Activated CD8-positive, alpha-beta memory T cell treated with anti-CD3 and anti-CD28 coated beads, Interleukin-2, amount 10 ng/mL, durations not matched to agents 7 days and 5 days (primary cell): ENCODE results near the gene DFFA. TPM values are rescaled to one million over a fixed set of nuclear protein-coding genes. Genes with fewer than 3 reads are reported as not detected.
A peak's percentile ranks its signal among the peaks of the same experiment; 100 is the strongest.
"Not testable (repeated sequence)": the region's sequence is repeated elsewhere in the genome, so short reads cannot be mapped to it uniquely, and the experiment has no call there.

Experiments used
- ATAC-seq: fragments of 150-1000 bp; cut with Tn5 transposase; one replicate; pipeline ENCODE4 v1.10.0; 2021; ENCODE audit warnings: moderate library complexity
- CTCF ChIA-PET: fragments of 350-600 bp; sonication (Branson Sonifier 250); formaldehyde crosslinking; loops from one replicate; lab custom pipeline; 2021; ENCODE audit warnings: antibody characterized with exemption; lab: Charles Lee
- DNase-seq: peaks from one replicate; pipeline ENCODE4 v3.0.0-alpha.2; 2020
- H3K27ac Mint-ChIP-seq: one replicate; pipeline ENCODE4 v1.8.0; 2021; ENCODE audit warnings: mild to moderate bottlenecking, mixed read lengths
- H3K27me3 Mint-ChIP-seq: one replicate; pipeline ENCODE4 v1.8.0; 2021; ENCODE audit warnings: mixed read lengths
- H3K36me3 Mint-ChIP-seq: one replicate; pipeline ENCODE4 v1.8.0; 2021; ENCODE audit warnings: mild to moderate bottlenecking, mixed read lengths
- H3K4me1 Mint-ChIP-seq: one replicate; pipeline ENCODE4 v1.8.0; 2021; ENCODE audit warnings: mixed read lengths
- H3K4me3 Mint-ChIP-seq: one replicate; pipeline ENCODE4 v1.8.0; 2021; ENCODE audit warnings: mild to moderate bottlenecking, moderate library complexity, mixed read lengths
- H3K9me3 Mint-ChIP-seq: one replicate; pipeline ENCODE4 v1.8.0; 2022; ENCODE audit warnings: low read depth, mixed read lengths
- total RNA-seq, 2 experiments: library from RNA; stranded (reverse); gene quantifications; one replicate each; pipeline ENCODE4 v1.2.3, GENCODE V29; 2021

The DFFA gene
- total RNA-seq, 2 experiments from 2014 or later: 40.9 to 45.1 TPM

- DNase-seq: peak; percentile 94
- Mint-ChIP-seq H3K4me3 (peak within 1 kb of the TSS; percentile 87), H3K9me3 (no peaks in the 10 kb centered on the region), H3K4me1 (peaks cover 37% of the 10 kb centered on the region), H3K27ac (peak within 1 kb of the TSS; percentile 93), H3K27me3 (no peaks in the 10 kb centered on the region), H3K36me3 (no peaks in the 10 kb centered on the region)
- peak; percentile 89 for ATAC-seq
- CTCF ChIA-PET: interaction anchor here (0.6 to 11.5 kb wide), 40 partner anchors 9 to 685 kb away, joined by 3 to 219 read pairs (median 4); partner anchors contain the start of genes DFFA, KIF1B, LZIC and NMNAT1
Observed at GRCh38 chr1:10430216-10431069, 41.9 kb downstream of the DFFA start, which contains the start of gene CENPS. Gene CENPS, plus strand, starts transcription at chr1:10430433. Its CDS starts 85 bp downstream, at chr1:10430518.

DNA sequence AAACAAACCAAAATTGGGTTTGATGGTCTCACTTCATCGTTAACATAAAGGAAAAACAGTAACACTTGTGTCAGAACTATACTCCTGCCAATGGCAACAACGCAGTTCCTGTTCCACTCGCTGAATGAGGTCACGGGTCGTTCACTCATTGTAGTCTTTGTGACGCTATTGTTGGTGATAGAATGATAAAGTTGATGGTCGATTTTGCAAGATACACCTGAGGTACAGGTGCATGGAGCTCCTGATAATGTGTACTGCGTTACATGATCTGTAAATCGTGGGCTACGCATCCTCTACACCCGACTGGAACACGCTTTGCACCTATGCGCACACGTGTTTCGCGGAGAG, 42.5 kb downstream of the DFFA start:
- Mint-ChIP-seq H3K4me1 (peaks cover 38% of the 10 kb centered on the region), H3K4me3 (peak overlapping the region; percentile 87), H3K27ac (peak overlapping the region; percentile 93), H3K27me3 (no peaks in the 10 kb centered on the region), H3K9me3 (no peaks in the 10 kb centered on the region), H3K36me3 (no peaks in the 10 kb centered on the region)
- CTCF ChIA-PET: interaction anchor here (0.6 to 11.5 kb wide), 29 partner anchors 9 to 555 kb away, joined by 3 to 219 read pairs (median 4); partner anchors contain the start of genes DFFA, KIF1B, LZIC and NMNAT1
- DNase-seq (peak; percentile 58), ATAC-seq (peak; percentile 3)

DNA sequence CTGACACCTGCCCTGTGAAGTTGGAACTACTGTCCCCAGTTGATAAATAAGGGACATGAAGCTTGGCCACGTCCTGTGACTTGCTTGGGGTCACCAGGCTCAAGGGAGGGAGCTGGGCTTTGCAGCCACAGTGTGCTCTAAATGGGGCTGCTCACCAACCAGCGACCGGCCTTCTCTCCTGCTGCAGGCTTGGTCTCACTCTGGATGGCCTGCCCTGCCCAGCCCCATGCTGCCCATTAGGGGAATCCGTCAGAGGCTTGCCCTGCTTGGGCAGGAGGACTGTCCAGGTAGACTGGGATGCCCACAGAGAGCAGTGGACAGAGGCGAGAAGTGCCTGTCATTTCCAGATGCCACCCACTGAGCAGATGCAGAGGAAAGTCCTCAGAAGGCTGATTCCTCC, 43.3 kb downstream of the DFFA start:
- peaks cover 38% of the 10 kb centered on the region for H3K4me1 Mint-ChIP-seq
- no peaks in the 10 kb centered on the region for H3K36me3 Mint-ChIP-seq
- no peaks in the 10 kb centered on the region for H3K27me3 Mint-ChIP-seq
- H3K27ac Mint-ChIP-seq: no peak overlapping the region
- CTCF ChIA-PET: interaction anchor here (0.6 to 11.5 kb wide), 18 partner anchors 8 to 554 kb away, joined by 3 to 219 read pairs (median 6); partner anchors contain the start of genes DFFA, KIF1B and PGD
- H3K4me3 Mint-ChIP-seq: no peak overlapping the region
- H3K9me3 Mint-ChIP-seq: no peaks in the 10 kb centered on the region
- DNase-seq (no peak), ATAC-seq (no peak)

- H3K36me3 Mint-ChIP-seq, H3K9me3 Mint-ChIP-seq, H3K4me3 Mint-ChIP-seq, H3K27ac Mint-ChIP-seq, CTCF ChIA-PET, H3K27me3 Mint-ChIP-seq, ATAC-seq, DNase-seq: not testable (repeated sequence)
- peaks cover 32% of the 10 kb centered on the region for H3K4me1 Mint-ChIP-seq
Observed at GRCh38 chr1:10426535-10426848, 45.8 kb downstream of the DFFA start.

GRCh38 chr1:10425826-10426534, 46.3 kb downstream of the DFFA start:
- DNase-seq, H3K36me3 Mint-ChIP-seq, H3K4me3 Mint-ChIP-seq, H3K9me3 Mint-ChIP-seq, H3K27me3 Mint-ChIP-seq, ATAC-seq: not testable (repeated sequence)
- CTCF ChIA-PET: interaction anchor here (1.1 kb wide), 1 partner anchor 218 kb away, joined by 4 read pairs; no protein-coding TSS in a partner anchor
- peaks cover 27% of the 10 kb centered on the region for H3K4me1 Mint-ChIP-seq
- H3K27ac Mint-ChIP-seq: peak overlapping the region; percentile 52

- Mint-ChIP-seq H3K27me3 (no peaks in the 10 kb centered on the region), H3K4me1 (peaks cover 20% of the 10 kb centered on the region), H3K9me3 (no peaks in the 10 kb centered on the region), H3K4me3 (no peak overlapping the region), H3K27ac (no peak overlapping the region), H3K36me3 (peaks cover 9% of the 10 kb centered on the region)
- CTCF ChIA-PET: interaction anchor here (1.0 kb wide), 1 partner anchor 70 kb away, joined by 3 read pairs; no protein-coding TSS in a partner anchor
- ATAC-seq (no peak), DNase-seq (no peak)
Observed at GRCh38 chr1:10424651-10425050, 47.7 kb downstream of the DFFA start.

- CTCF ChIA-PET: interaction anchor here (1.0 kb wide), 1 partner anchor 71 kb away, joined by 3 read pairs; no protein-coding TSS in a partner anchor
- no peak overlapping the region for H3K4me3 Mint-ChIP-seq
- H3K9me3 Mint-ChIP-seq: no peaks in the 10 kb centered on the region
- ATAC-seq: no peak
- no peak overlapping the region for H3K27ac Mint-ChIP-seq
- peaks cover 15% of the 10 kb centered on the region for H3K36me3 Mint-ChIP-seq
- DNase-seq: no peak
- H3K27me3 Mint-ChIP-seq: no peaks in the 10 kb centered on the region
- H3K4me1 Mint-ChIP-seq: peaks cover 14% of the 10 kb centered on the region
Observed at GRCh38 chr1:10424034-10424433, 48.3 kb downstream of the DFFA start.

DNA sequence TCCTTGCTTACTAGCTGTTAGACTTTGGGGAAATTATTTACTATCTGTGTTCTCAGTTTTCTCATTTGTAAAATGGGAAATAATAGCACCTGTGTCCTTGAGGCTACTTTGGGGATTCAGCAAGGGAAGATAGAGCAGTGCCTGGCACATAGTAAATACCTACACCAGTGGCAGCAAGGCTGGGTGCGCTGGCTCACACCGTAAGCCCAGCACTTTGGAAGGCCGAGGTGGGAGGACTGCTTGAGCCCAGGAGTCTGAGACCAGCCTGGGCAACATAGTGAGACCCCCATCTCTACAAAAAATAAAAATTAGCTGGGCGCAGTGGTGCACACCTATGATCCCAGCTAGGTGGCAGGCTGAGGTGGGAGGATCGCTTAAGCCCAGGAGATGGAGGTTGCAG, 50.7 kb downstream of the DFFA start:
- CTCF ChIA-PET: interaction anchor here (2.0 kb wide), 1 partner anchor 8 kb away, joined by 9 read pairs; the partner anchor contains the start of gene CENPS
- H3K9me3 Mint-ChIP-seq: no peaks in the 10 kb centered on the region

GRCh38 chr1:10419351-10419750, 53.0 kb downstream of the DFFA start:
- DNase-seq: no peak
- no peak for ATAC-seq
- CTCF ChIA-PET: no interaction called here
- peaks cover 7% of the 10 kb centered on the region for H3K4me1 Mint-ChIP-seq
- H3K9me3 Mint-ChIP-seq: no peaks in the 10 kb centered on the region
- H3K36me3 Mint-ChIP-seq: peaks cover 44% of the 10 kb centered on the region
- H3K4me3 Mint-ChIP-seq: no peak overlapping the region
- no peaks in the 10 kb centered on the region for H3K27me3 Mint-ChIP-seq
- no peak overlapping the region for H3K27ac Mint-ChIP-seq

More for the DNA sequence above, 50.7 kb downstream of the DFFA start:
- Mint-ChIP-seq H3K4me1 (peaks cover 6% of the 10 kb centered on the region), H3K27ac (no peak overlapping the region), H3K36me3 (peaks cover 29% of the 10 kb centered on the region), H3K27me3 (no peaks in the 10 kb centered on the region), H3K4me3 (no peak overlapping the region)
- DNase-seq (no peak), ATAC-seq (no peak)

DNA sequence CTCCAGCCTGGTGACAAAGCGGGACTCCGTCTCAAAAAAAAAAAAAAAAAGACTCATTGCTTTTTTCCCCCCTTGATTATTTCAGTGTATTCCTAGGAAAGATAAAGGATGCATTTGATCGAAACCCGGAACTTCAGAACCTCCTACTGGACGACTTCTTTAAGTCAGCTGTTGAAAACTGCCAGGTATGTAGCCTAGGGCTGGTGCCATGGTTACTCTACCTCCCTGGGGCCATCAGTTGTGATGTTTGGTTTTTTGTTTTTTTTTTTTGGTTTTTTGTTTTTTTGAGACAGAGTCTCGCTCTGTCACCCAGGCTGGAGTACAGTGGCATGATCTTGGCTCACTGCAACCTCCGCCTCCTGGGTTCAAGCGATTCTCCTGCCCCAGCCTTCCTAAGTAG, 53.6 kb downstream of the DFFA start:
- H3K4me3 Mint-ChIP-seq, H3K9me3 Mint-ChIP-seq, H3K27ac Mint-ChIP-seq, H3K27me3 Mint-ChIP-seq, H3K4me1 Mint-ChIP-seq, DNase-seq, ATAC-seq: not testable (repeated sequence)
- H3K36me3 Mint-ChIP-seq: peaks cover 49% of the 10 kb centered on the region
- CTCF ChIA-PET: interaction anchor here (1.1 kb wide), 1 partner anchor 208 kb away, joined by 3 read pairs; the partner anchor contains the start of gene KIF1B

GRCh38 chr1:10415967-10416366, 56.4 kb downstream of the DFFA start:
- ATAC-seq, H3K27me3 Mint-ChIP-seq, H3K27ac Mint-ChIP-seq, H3K4me1 Mint-ChIP-seq, H3K4me3 Mint-ChIP-seq, H3K9me3 Mint-ChIP-seq, DNase-seq: not testable (repeated sequence)
- peaks cover 66% of the 10 kb centered on the region for H3K36me3 Mint-ChIP-seq
- CTCF ChIA-PET: interaction anchor here (0.6 to 1.6 kb wide), 5 partner anchors 13 to 1937 kb away, joined by 3 to 6 read pairs (median 4); partner anchors contain the start of gene CENPS

GRCh38 chr1:10415211-10415930, 57.0 kb downstream of the DFFA start:
- CTCF ChIA-PET: interaction anchor here (0.8 to 1.6 kb wide), 5 partner anchors 13 to 206 kb away, joined by 3 to 6 read pairs (median 4); partner anchors contain the start of gene CENPS
- Mint-ChIP-seq H3K27me3 (no peaks in the 10 kb centered on the region), H3K27ac (peak overlapping the region; percentile 78), H3K4me1 (peaks cover 7% of the 10 kb centered on the region), H3K36me3 (peaks cover 64% of the 10 kb centered on the region), H3K4me3 (no peak overlapping the region), H3K9me3 (no peaks in the 10 kb centered on the region)
- ATAC-seq (peak; percentile 70), DNase-seq (no peak)
